ENCODE measurements around the gene EPHB1. TPM values are rescaled to one million over a fixed set of nuclear protein-coding genes. Genes with fewer than 3 reads are reported as not detected.

The EPHB1 gene
- total RNA-seq = 0.12 and 0.77 TPM in 2 replicates

DNA sequence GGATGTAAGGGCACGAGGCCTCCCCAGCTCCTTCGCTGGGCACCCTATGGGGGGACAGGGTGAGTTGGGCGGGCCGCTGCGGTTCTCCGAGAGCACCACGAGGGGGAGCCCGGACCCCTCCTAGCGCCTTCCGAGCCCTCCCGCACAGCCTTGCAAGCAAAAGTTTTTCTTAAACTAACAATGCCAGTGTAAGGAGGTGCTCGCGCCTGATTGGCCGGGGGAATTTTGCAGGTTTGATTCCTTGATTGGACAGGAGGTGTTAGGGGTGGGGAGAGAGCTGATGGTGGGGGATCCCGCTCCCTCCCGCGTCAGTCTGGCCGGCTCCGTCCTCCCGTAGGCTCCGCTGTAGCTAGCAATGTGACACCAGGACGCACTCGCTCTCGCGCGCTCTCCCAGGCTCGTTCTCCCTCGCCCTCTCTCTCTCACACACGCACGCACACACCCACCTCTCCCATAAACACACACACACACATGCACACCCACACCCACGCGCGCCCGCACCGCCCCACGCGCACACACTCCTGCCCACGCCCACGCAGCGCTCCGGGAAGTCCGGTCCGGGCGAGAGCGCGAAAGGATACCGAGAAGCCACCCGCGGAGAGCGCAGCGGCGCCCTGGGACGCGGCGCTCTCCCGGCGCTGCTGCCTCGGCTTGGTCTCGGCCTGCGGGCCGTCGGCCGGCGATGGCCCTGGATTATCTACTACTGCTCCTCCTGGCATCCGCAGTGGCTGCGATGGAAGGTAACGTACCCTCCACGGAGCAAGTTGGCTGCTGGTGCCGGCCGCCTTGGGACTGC, at the start of gene EPHB1:
Gene EPHB1 (plus strand): TSS at position 311 of the 796 bp plus-strand sequence.

Other genes starting within 250 kb of the EPHB1 start
- 1.1 and 2.0 TPM in 2 replicates for gene KY, start 144.2 kb upstream of the EPHB1 start, total RNA-seq

All from uterine smooth muscle cell (primary cell).